ENCODE data around the gene DMRT1. TPM values are rescaled to one million over a fixed set of nuclear protein-coding genes. Genes with fewer than 3 reads are reported as not detected.

DMRT1 gene
- total RNA-seq, 2 experiments from 2014 or later, result 0.21 TPM; not detected in 1

DNA sequence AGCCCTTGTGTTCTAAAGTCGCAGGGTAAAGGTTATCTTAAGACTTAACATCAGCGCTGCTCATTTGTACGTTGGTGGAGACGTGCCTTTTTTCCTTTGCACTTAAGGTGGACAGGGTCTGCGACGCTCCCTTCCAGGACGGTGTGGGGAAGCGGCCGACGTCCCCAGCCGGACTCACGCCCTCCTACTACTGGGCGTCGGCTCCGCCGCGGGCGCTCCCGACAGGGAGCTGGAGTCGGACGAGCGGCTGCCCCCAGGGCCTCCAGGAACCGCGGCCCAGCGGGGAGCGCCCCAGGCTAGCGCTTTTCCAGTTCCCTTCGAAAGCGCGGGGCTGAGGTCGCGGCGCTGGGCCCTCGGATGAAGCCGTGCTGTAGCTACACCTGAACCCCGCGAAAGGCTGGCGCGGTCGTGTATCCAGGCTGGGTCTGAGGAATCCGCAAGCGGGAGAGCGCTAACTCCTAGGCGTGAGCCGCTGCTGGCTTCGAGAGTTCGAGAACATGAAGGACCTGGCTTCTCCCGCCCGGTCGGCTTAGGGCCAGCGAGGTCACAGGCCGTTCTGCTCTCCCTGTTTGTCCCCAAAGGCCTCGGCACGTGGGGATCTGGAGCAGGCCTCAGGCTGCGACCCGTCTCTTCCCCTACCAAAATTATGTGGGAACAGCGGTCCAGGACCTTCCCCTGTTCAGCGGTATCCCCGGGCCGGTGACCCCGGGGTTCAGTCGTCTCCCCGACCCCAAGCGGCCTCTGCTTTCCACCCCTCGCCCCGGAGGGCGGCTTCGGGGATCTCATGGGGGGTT lies 131.2 kb downstream of the DMRT1 start:
- peak overlapping the region; percentile 11 for H3K4me3 Mint-ChIP-seq
- H3K36me3 Mint-ChIP-seq, result peaks cover 10% of the 10 kb centered on the region
- no peak for ATAC-seq
- peaks cover 86% of the 10 kb centered on the region for H3K27me3 Mint-ChIP-seq
- no peak for DNase-seq
- CTCF ChIA-PET, result no interaction called here
- H3K27ac Mint-ChIP-seq, result no peak overlapping the region
- H3K4me1 Mint-ChIP-seq, result peaks cover 15% of the 10 kb centered on the region
- H3K9me3 Mint-ChIP-seq (ENCODE audit: low read depth), result no peaks in the 10 kb centered on the region

DNA sequence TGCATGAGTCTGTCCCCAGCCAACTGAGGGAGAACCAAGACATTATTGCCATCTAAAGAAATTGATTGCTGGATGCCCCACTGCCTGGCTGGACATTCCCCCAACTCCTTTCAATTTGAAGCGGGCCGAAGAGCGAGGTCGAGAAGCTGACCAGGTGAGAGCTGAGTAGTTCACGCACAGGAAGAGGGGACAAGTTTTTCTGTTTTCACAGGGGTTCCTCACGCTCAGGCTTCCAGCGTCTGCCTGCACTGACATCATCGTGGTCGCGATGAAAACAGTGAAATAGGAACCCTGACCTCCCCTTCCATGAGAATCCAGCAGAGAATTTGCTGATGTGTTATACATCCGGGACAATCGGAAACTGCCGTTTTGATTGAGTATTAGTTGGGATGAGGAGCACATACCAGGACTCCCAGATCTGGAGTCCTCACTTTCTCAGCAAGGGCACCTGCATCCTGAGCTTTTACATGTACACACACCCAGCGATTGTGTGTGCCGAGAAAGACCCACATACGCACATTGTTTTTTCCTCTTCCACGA lies 131.9 kb downstream of the DMRT1 start:
- DNase-seq (no peak), ATAC-seq (no peak)
- H3K27me3 Mint-ChIP-seq, result peaks cover 86% of the 10 kb centered on the region
- peaks cover 12% of the 10 kb centered on the region for H3K4me1 Mint-ChIP-seq
- H3K36me3 Mint-ChIP-seq, result peaks cover 10% of the 10 kb centered on the region
- H3K27ac Mint-ChIP-seq, result peak overlapping the region; percentile 37
- H3K9me3 Mint-ChIP-seq (ENCODE audit: low read depth), result no peaks in the 10 kb centered on the region
- CTCF ChIA-PET, result interaction anchor here (1.0 kb wide), 1 partner anchor 79 kb away, joined by 3 read pairs; no protein-coding TSS in a partner anchor
- no peak overlapping the region for H3K4me3 Mint-ChIP-seq

DNA sequence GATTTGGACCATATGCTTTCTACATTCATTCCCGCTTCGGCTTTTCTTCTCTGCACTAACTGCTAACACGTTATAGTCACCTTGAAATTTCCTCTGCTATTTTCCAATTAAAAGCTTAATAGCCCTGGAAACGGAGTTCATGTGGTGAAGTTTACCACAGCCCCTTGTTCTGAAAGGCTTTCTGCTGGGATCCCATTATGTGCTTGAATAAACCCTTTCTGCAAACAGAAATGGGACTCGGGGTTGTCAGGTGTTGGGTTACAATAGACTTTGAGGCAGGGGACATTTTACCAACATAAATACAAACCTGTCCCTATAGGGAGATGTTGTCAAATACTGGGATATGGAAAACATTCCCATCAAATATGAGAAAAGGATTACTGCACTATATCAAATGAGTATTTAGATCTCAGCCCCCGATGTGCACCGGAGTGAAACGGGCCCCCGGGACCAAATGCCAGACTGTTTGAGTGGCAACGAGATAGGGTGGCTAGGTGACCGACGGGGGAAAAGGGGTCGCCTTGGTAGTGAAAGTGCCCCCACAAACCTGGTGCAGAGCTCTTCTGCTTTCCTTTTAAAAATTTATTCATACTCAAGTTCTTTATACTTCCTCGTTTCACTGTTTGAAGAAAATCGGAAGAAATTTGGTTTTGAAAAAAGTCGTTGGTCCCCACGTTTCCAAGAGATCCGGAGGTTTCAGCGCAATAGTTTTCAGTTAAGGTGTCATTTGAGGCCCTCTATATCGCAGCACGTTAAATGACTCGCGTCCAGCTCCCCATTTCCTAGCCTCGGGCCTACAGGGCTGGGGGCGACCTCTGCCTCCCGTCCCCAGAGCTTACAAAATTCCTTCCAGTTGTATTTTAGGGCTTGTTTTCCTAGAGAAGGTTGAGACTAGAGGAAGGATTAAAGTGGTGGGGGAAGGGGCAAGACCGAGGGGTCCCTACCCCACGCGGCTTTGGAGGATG lies 132.8 kb downstream of the DMRT1 start:
- Mint-ChIP-seq H3K27ac (no peak overlapping the region), H3K4me1 (peaks cover 12% of the 10 kb centered on the region)

DNA sequence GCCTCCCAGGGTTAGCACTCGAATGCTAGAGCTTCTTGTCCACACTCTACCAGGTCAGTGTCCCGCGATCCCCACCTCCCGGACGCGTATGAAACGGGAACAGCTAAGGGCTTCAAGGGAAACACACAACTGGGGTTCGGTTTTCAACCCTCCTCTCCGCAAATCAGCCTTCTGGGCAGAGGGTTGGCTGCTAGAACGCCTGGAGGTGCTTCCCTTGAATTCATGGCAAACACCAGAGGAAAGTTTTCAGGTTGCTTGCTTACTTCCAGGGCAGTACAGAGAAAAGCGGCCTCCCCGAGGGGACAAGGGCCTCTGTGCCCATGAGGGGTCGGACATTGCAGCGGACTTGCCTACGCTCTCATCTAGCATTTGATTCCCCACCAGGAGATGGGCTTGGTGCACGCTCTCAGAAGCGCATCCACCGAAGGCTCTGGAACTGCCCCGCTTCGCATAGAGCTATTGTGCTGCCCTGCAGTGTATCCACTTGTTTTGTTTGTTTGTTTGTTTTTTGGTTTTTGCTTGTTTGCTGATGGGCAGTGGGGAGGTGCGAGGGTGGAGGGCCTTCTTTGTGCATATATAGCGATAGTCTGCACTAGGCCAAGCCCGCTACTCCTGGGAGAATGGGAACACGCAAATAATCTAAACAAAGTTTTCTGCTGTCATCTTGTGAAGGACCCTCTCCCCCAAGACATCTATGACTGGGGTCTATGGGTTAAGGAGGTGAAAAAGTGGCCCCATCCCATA lies 133.7 kb downstream of the DMRT1 start:
- Mint-ChIP-seq H3K27me3 (peaks cover 87% of the 10 kb centered on the region), H3K36me3 (peaks cover 9% of the 10 kb centered on the region), H3K4me1 (peaks cover 11% of the 10 kb centered on the region), H3K9me3 (ENCODE audit: low read depth) (no peaks in the 10 kb centered on the region), H3K27ac (peak overlapping the region; percentile 63), H3K4me3 (no peak overlapping the region)
- ATAC-seq (no peak), DNase-seq (no peak)
- CTCF ChIA-PET, result interaction anchor here (1.0 kb wide), 2 partner anchors 20 to 25 kb away, joined by 3 to 4 read pairs; no protein-coding TSS in a partner anchor

More for the DNA sequence above, 132.8 kb downstream of the DMRT1 start:
- Mint-ChIP-seq H3K9me3 (ENCODE audit: low read depth) (no peaks in the 10 kb centered on the region), H3K27me3 (peaks cover 86% of the 10 kb centered on the region), H3K36me3 (peaks cover 10% of the 10 kb centered on the region), H3K4me3 (no peak overlapping the region)
- CTCF ChIA-PET, result interaction anchor here (1.0 kb wide), 3 partner anchors 21 to 79 kb away, joined by 3 to 4 read pairs (median 3); no protein-coding TSS in a partner anchor
- DNase-seq (no peak), ATAC-seq (no peak)

DNA sequence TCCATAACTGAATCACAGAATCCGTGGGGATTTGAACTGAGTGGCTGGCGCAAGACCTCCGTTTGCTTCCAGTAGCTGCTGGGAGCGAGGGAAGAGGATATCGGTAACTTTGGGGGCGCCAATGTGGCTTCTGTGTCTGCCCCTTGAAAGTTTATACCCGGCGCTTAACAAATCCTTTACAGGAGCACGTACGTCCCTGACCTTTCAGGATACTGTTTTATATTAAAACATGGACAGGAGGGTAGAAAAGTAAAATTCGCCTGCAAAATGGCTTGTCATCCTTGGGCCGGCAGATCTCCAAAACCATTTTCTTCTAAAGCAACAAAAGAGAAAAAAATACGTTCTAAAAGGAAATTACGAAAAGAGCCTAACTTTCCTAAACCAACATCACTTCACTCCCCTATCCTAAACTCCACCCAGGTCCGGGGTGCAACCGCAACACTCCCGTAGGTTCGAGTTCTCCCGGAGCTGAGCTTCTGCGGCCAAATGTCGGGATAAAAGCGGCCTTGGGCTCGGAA lies 134.3 kb downstream of the DMRT1 start:
- H3K36me3 Mint-ChIP-seq, result peaks cover 6% of the 10 kb centered on the region
- H3K27ac Mint-ChIP-seq, result peak overlapping the region; percentile 63
- no peak for DNase-seq
- ATAC-seq, result no peak
- peaks cover 10% of the 10 kb centered on the region for H3K4me1 Mint-ChIP-seq
- H3K9me3 Mint-ChIP-seq (ENCODE audit: low read depth), result no peaks in the 10 kb centered on the region
- CTCF ChIA-PET, result no interaction called here
- no peak overlapping the region for H3K4me3 Mint-ChIP-seq
- H3K27me3 Mint-ChIP-seq, result peaks cover 85% of the 10 kb centered on the region

DNA sequence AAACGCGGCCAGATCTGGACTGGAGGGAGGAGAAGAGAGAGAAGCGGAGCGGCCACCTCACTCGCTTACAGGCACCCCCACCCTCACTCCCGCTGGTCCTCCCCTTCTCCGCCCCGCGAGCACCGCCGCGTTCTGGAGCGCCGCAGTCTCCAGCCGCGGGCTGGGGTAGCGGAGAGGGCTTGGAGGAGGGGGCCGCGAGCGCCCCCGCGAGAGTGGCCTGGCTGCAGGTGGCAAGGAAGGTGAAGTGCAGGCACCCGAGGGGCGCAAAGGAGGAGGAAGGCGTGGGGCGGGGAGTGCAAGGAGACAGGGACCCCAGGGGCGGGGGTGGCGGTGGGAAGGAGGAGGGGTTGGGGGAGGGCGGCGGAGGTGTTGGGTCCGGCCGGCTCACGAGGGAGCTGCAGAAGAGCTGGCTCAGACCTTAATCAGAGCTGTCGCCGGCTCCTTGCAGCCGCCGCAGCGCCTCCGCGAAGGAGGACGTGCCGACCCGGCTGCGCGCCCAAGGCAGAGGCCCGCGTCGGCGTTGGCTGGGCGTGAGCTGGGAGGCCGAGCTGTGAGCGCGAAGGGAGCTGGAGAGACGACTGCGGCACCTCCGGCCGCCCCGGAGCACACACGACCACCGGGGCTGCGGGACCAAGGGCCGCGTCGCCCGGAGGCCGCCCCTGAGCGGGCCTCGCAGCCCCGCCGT lies 134.9 kb downstream of the DMRT1 start, which contains the start of gene DMRT3:
Gene DMRT3 (plus strand): TSS at position 398 of the 685 bp plus-strand sequence. CDS start 347 bp downstream, outside the sequence.
- H3K9me3 Mint-ChIP-seq (ENCODE audit: low read depth), result no peaks in the 10 kb centered on the region
- H3K4me3 Mint-ChIP-seq, result no peak within 1 kb of the TSS
- peak within 1 kb of the TSS; percentile 63 for H3K27ac Mint-ChIP-seq
- H3K4me1 Mint-ChIP-seq, result peaks cover 10% of the 10 kb centered on the region
- peaks cover 6% of the 10 kb centered on the region for H3K36me3 Mint-ChIP-seq
- ATAC-seq, result no peak
- CTCF ChIA-PET, result no interaction called here
- no peak for DNase-seq
- H3K27me3 Mint-ChIP-seq, result peaks cover 85% of the 10 kb centered on the region

DNA sequence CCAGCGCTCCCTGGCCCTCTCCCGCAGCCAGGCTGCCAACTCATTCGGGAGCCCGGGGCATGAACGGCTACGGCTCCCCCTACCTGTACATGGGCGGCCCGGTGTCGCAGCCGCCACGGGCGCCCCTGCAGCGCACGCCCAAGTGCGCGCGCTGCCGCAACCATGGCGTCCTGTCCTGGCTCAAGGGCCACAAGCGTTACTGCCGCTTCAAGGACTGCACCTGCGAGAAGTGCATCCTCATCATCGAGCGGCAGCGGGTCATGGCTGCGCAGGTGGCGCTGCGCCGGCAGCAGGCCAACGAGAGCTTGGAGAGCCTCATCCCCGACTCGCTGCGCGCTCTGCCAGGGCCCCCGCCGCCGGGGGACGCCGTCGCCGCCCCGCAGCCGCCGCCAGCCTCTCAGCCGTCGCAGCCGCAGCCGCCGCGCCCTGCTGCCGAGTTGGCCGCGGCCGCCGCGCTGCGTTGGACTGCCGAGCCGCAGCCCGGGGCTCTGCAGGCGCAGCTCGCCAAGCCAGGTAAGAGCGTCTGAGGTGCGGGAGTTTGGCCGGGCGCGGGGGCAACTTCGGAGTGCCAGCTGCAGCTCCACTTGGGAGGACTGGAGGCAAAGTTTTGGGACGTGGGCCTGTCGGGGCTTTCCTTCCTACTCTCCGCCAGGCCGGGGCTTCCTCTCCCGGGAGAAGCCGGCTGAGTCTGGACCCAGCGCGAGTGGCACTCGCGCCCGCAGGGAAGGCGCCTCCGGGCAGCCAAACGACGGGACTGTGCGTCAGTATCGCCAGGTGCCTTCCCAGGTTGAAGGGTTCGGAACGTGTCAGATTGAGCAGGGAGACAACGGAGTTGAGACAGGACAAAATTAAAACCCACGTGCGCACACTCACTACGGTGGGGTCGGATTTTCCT lies 135.7 kb downstream of the DMRT1 start:
- ATAC-seq (no peak), DNase-seq (no peak)
- H3K4me1 Mint-ChIP-seq, result peaks cover 10% of the 10 kb centered on the region
- H3K4me3 Mint-ChIP-seq, result no peak overlapping the region
- H3K27ac Mint-ChIP-seq, result no peak overlapping the region
- no peaks in the 10 kb centered on the region for H3K9me3 Mint-ChIP-seq (ENCODE audit: low read depth)
- CTCF ChIA-PET, result interaction anchor here (1.4 kb wide), 1 partner anchor 82 kb away, joined by 5 read pairs; no protein-coding TSS in a partner anchor
- H3K36me3 Mint-ChIP-seq, result peaks cover 6% of the 10 kb centered on the region
- peaks cover 88% of the 10 kb centered on the region for H3K27me3 Mint-ChIP-seq

DNA sequence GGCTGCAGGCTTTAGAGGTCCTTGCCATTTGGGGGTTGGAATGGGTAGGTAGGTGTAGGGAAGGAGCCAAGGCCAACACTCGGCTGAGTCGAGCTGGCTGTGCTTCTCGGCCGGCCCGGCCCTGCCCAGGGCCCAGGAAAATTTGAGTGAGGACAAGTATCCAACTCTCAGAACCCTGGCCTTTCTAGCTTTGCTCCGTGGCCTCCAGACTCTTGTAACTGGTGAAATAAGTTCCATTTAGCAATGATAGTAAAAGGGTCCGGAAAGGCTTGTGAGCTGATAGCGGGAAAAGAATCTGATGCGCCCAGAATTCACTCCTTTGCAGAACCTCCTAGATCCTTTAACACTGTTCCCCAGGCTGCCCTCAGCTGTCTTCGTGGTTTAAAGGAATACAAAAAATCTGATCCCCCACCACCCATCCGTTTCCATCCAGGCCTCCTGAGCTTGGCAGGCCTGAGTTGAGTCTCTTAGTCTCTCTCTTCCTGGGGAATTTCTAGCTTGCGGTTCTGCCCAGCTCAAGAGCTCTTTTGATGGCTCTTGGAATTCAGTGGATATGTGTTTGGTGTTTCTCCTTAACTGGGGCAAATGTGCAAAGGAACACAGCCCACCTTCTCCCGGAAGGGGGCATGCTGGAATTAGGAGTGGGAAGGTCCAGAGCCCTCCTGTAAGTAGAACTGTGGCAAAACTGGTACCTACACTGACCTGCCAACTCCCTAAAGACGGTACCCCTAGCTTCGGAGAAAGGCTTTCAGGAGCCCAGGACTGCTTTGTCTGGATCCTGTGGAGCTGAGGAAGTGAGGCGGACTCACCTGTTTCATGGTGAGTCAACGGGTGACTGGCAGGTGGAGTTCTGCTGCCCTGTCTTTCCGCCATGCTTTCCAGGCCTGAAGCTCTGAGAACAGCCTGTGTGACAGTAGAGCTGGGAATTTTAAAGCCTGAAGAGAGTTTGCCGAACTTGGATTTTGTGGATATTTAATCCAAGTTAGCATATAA lies 136.6 kb downstream of the DMRT1 start:
- peaks cover 10% of the 10 kb centered on the region for H3K4me1 Mint-ChIP-seq
- peak overlapping the region; percentile 28 for H3K27ac Mint-ChIP-seq
- peaks cover 88% of the 10 kb centered on the region for H3K27me3 Mint-ChIP-seq
- H3K9me3 Mint-ChIP-seq (ENCODE audit: low read depth), result no peaks in the 10 kb centered on the region
- no peak overlapping the region for H3K4me3 Mint-ChIP-seq
- CTCF ChIA-PET, result interaction anchor here (1.2 to 2.4 kb wide), 3 partner anchors 27 to 83 kb away, joined by 3 to 5 read pairs (median 5); no protein-coding TSS in a partner anchor
- DNase-seq (no peak), ATAC-seq (no peak)
- peaks cover 6% of the 10 kb centered on the region for H3K36me3 Mint-ChIP-seq

DNA sequence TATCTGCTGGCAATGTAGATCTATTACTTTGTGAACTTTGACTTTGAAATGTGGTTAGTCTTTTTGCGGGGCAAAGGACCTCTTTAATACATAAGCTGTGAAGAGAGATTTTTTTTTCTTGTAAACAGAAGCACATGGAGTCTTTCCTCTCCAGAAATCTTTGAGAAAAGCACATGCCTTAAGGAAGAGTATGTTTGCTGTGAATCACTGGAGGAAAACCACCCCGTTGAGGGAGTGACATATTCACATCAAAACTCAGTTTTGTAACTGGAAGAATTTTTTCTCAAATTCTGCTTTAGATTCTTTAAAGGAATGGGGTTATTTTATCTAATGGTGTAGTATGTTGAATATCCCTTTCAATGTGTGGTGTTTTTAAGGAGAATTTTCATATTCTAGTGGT lies 138.5 kb downstream of the DMRT1 start:
- CTCF ChIA-PET, result interaction anchor here (2.4 to 2.9 kb wide), 2 partner anchors 25 to 86 kb away, joined by 5 to 7 read pairs; no protein-coding TSS in a partner anchor
- Mint-ChIP-seq H3K9me3 (ENCODE audit: low read depth) (no peaks in the 10 kb centered on the region), H3K4me1 (peaks cover 4% of the 10 kb centered on the region), H3K4me3 (no peak overlapping the region), H3K27ac (no peak overlapping the region), H3K27me3 (peaks cover 81% of the 10 kb centered on the region), H3K36me3 (peaks cover 3% of the 10 kb centered on the region)
- ATAC-seq (no peak), DNase-seq (no peak)

DNA sequence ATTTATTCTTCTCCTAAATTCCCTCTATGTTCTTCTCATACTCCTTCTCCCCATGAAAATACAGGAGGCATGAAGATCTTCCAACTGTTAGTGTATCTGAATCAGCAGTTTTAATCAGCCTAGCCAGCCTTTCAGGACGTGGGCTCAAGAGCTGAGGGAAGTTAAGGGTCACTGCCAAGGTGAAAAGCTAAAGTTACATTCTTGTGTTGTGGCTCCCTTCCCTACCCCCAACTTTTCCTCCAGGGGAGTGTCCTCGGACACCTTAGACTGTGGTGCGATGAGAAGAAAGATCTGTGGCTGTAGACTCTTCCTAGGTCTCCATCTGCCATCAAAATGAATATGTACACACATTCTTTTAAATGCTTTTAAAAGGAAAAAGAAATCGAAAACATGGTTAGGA lies 139.1 kb downstream of the DMRT1 start:
- Mint-ChIP-seq H3K4me3 (no peak overlapping the region), H3K27ac (no peak overlapping the region), H3K9me3 (ENCODE audit: low read depth) (no peaks in the 10 kb centered on the region), H3K36me3 (peaks cover 3% of the 10 kb centered on the region), H3K4me1 (peaks cover 4% of the 10 kb centered on the region), H3K27me3 (peaks cover 76% of the 10 kb centered on the region)
- DNase-seq (no peak), ATAC-seq (no peak)
- CTCF ChIA-PET, result interaction anchor here (1.3 to 2.9 kb wide), 2 partner anchors 29 to 87 kb away, joined by 3 to 7 read pairs; no protein-coding TSS in a partner anchor
